Fibroblast of lung (primary cell): ENCODE results near the gene ETV6. TPM values are rescaled to one million over a fixed set of nuclear protein-coding genes. Genes with fewer than 3 reads are reported as not detected.
A peak's percentile ranks its signal among the peaks of the same experiment; 100 is the strongest.

Source experiments
- DNase-seq, 2 donors: peaks; one replicate each; pipeline versions ENCODE4 v3.0.0 to v3.0.0-alpha.2; 2010; ENCODE audit warnings: low read depth in 2 of 2
- H2AFZ ChIP-seq: 2 replicates; pipeline ENCODE4 v1.5.1; 2012; ENCODE audit warnings: low read length, control low read depth, inconsistent platforms
- H3K27ac ChIP-seq: 2 replicates; pipeline ENCODE4 v1.5.1; 2011; ENCODE audit warnings: low read length, control low read depth; ENCODE audit not compliant: insufficient read depth
- H3K27me3 ChIP-seq: 2 replicates; pipeline ENCODE4 v1.5.1; 2011; ENCODE audit warnings: mild to moderate bottlenecking, low read length; ENCODE audit not compliant: control insufficient read depth, insufficient read depth
- H3K36me3 ChIP-seq: 2 replicates; pipeline ENCODE4 v1.5.1; 2011; ENCODE audit warnings: low read length; ENCODE audit not compliant: control insufficient read depth, insufficient read depth
- H3K4me1 ChIP-seq: 2 replicates; pipeline ENCODE4 v1.5.1; 2011; ENCODE audit warnings: low read length; ENCODE audit not compliant: control insufficient read depth, insufficient read depth; ENCODE audit errors: extremely low read depth
- H3K4me2 ChIP-seq: 2 replicates; pipeline ENCODE4 v1.5.1; 2011; ENCODE audit warnings: low read length, control low read depth; ENCODE audit not compliant: insufficient read depth; ENCODE audit errors: extremely low read depth
- H3K4me3 ChIP-seq, 4 experiments: fragments of 200-600 bp in 1 of 4; sonication (generic) in 1 of 4; replicated peaks in 1 of 4; 2 replicates each; pipeline ENCODE4 v1.5.1; 2011 to 2016; ENCODE audit warnings: low read length in 4 of 4, low read depth in 3 of 4, mild to moderate bottlenecking in 3 of 4, control low read depth in 2 of 4, inconsistent platforms in 1 of 4, mixed read lengths in 1 of 4; ENCODE audit not compliant: insufficient read depth in 1 of 4; ENCODE audit errors: control extremely low read depth in 1 of 4
- H3K79me2 ChIP-seq: 2 replicates; pipeline ENCODE4 v1.5.1; 2012; ENCODE audit warnings: mild to moderate bottlenecking, low read length, inconsistent platforms; ENCODE audit not compliant: control insufficient read depth, insufficient read depth
- H3K9ac ChIP-seq: 2 replicates; pipeline ENCODE4 v1.5.1; 2011; ENCODE audit warnings: mild to moderate bottlenecking, low read length, control low read depth; ENCODE audit not compliant: insufficient read depth
- H3K9me3 ChIP-seq: 2 replicates; pipeline ENCODE4 v1.5.1; 2012; ENCODE audit warnings: low read depth, low read length; ENCODE audit not compliant: control insufficient read depth, insufficient read depth
- H4K20me1 ChIP-seq: 2 replicates; pipeline ENCODE4 v1.5.1; 2011; ENCODE audit warnings: low read length; ENCODE audit not compliant: control insufficient read depth, insufficient read depth; ENCODE audit errors: extremely low read depth
- CTCF ChIP-seq, 2 donors: IDR thresholded peaks in 1 of 2; conservative IDR thresholded peaks in 1 of 2; 1 replicate in 1 of 2; 2 replicates in 1 of 2; pipeline ENCODE4 v1.5.1; 2011 to 2012; ENCODE audit warnings: low read length in 2 of 2, control low read depth in 1 of 2, inconsistent platforms in 1 of 2, low read depth in 1 of 2, mild to moderate bottlenecking in 1 of 2
- EZH2 ChIP-seq: IDR thresholded peaks from 2 replicates; pipeline ENCODE4 v1.5.1; 2012; ENCODE audit warnings: low read length, control low read depth, mild to moderate bottlenecking; ENCODE audit errors: missing control alignments
- polyA plus RNA-seq, 2 donors: library from polyadenylated mRNA; depleted of rRNA in 1 of 2; stranded (reverse) in 1 of 2; unstranded in 1 of 2; fragments of >200 nt; gene quantifications; 2 replicates each; pipeline ENCODE4 v1.2.1, GENCODE V29; 2011 to 2012; ENCODE audit warnings: missing spikeins in 1 of 2
- total RNA-seq: library from RNA; depleted of rRNA; stranded (reverse); fragments of >200 nt; gene quantifications from 2 replicates; pipeline ENCODE4 v1.2.1, GENCODE V29; 2014

ETV6 gene
- total and polyA plus RNA-seq, 2 donors (not counting 1 experiment from before 2014, with no cell fraction given), result 4.3 to 8.9 TPM

- no peak overlapping the region for H2AFZ ChIP-seq
- H3K4me3 ChIP-seq, result no peak overlapping the region
- H3K4me2 ChIP-seq, result no peak overlapping the region
- H3K4me1 ChIP-seq, result peaks cover 14% of the 10 kb centered on the region
- DNase-seq, result no peak
- H3K9ac ChIP-seq, result no peak overlapping the region
- H3K27ac ChIP-seq, result peak overlapping the region; percentile 67
- no peak for TF ChIP-seq CTCF (conservative IDR thresholded peaks at IDR 0.05 in 1 of 2, IDR thresholded peaks at IDR 0.05 in 1 of 2; ENCODE audit: low read depth in 1 of 2, low read length in 2 of 2)
- TF ChIP-seq EZH2, result no peak
- H4K20me1 ChIP-seq, result no peaks in the 10 kb centered on the region
- no peaks in the 10 kb centered on the region for H3K79me2 ChIP-seq
- no peaks in the 10 kb centered on the region for H3K36me3 ChIP-seq
- no peaks in the 10 kb centered on the region for H3K9me3 ChIP-seq
- H3K27me3 ChIP-seq, result no peaks in the 10 kb centered on the region
Observed at GRCh38 chr12:11718105-11718504, 68.6 kb downstream of the ETV6 start.

GRCh38 chr12:11718768-11719253 is 69.3 kb downstream of the ETV6 start:
- peak overlapping the region; percentile 67 for H3K27ac ChIP-seq
- H3K9me3 ChIP-seq, result no peaks in the 10 kb centered on the region
- H3K9ac ChIP-seq, result no peak overlapping the region
- H3K27me3 ChIP-seq, result no peaks in the 10 kb centered on the region
- no peaks in the 10 kb centered on the region for H4K20me1 ChIP-seq
- peak; percentile 53 to 92 for DNase-seq
- no peak overlapping the region for H2AFZ ChIP-seq
- TF ChIP-seq CTCF (conservative IDR thresholded peaks at IDR 0.05 in 1 of 2, IDR thresholded peaks at IDR 0.05 in 1 of 2; ENCODE audit: low read depth in 1 of 2, low read length in 2 of 2), result no peak
- no peak for TF ChIP-seq EZH2
- H3K4me1 ChIP-seq, result peaks cover 14% of the 10 kb centered on the region
- no peak overlapping the region for H3K4me2 ChIP-seq
- no peaks in the 10 kb centered on the region for H3K36me3 ChIP-seq
- no peak overlapping the region for H3K4me3 ChIP-seq
- no peaks in the 10 kb centered on the region for H3K79me2 ChIP-seq

GRCh38 chr12:11719678-11720099 is 70.2 kb downstream of the ETV6 start:
- H3K9me3 ChIP-seq, result no peaks in the 10 kb centered on the region
- no peaks in the 10 kb centered on the region for H3K36me3 ChIP-seq
- peak overlapping the region; percentile 67 for H3K27ac ChIP-seq
- no peak overlapping the region for H3K9ac ChIP-seq
- no peaks in the 10 kb centered on the region for H3K79me2 ChIP-seq
- H3K4me1 ChIP-seq, result peaks cover 14% of the 10 kb centered on the region
- H3K4me2 ChIP-seq, result peak overlapping the region; percentile 48
- peak; percentile 75 to 99 for DNase-seq
- H4K20me1 ChIP-seq, result no peaks in the 10 kb centered on the region
- H3K4me3 ChIP-seq, result no peak overlapping the region
- no peaks in the 10 kb centered on the region for H3K27me3 ChIP-seq
- no peak overlapping the region for H2AFZ ChIP-seq
- no peak for TF ChIP-seq EZH2
- TF ChIP-seq CTCF (conservative IDR thresholded peaks at IDR 0.05 in 1 of 2, IDR thresholded peaks at IDR 0.05 in 1 of 2; ENCODE audit: low read depth in 1 of 2, low read length in 2 of 2), result no peak
